K562 (cell line): ENCODE measurements around the gene BICD1. TPM values are rescaled to one million over a fixed set of nuclear protein-coding genes. Genes with fewer than 3 reads are reported as not detected.

ENCODE experiments used
- FIP1L1 ChIP-seq: fragments of 200-400 bp; formaldehyde crosslinking; IDR thresholded peaks from 2 replicates; pipeline ENCODE4 v1.6.1; 2018; ENCODE audit warnings: mild to moderate bottlenecking, low read depth, low read length; ENCODE audit not compliant: poor library complexity, severe bottlenecking
- GTF2E2 ChIP-seq: fragments of 200-800 bp; sonication (Bioruptor generic); IDR thresholded peaks from 2 replicates; pipeline ENCODE4 v1.6.1; 2016; ENCODE audit warnings: missing genetic modification characterization, missing compliant biosample characterization
- HDAC3 ChIP-seq: fragments of 450-650 bp; IDR thresholded peaks from 2 replicates; pipeline ENCODE4 v1.6.1; 2018; ENCODE audit warnings: borderline replicate concordance, mild to moderate bottlenecking, moderate library complexity; ENCODE audit not compliant: partially characterized antibody
- IRF9 ChIP-seq: fragments of 450-650 bp; IDR thresholded peaks from 2 replicates; pipeline ENCODE4 v1.6.1; 2016; ENCODE audit warnings: missing biosample characterization, missing genetic modification characterization
- MIER1 ChIP-seq: fragments of 450-650 bp; IDR thresholded peaks from 2 replicates; pipeline ENCODE4 v1.6.1; 2016; ENCODE audit warnings: antibody characterized with exemption, mild to moderate bottlenecking, low read depth
- PKNOX1 ChIP-seq: fragments of 450-650 bp; IDR thresholded peaks from 2 replicates; pipeline ENCODE4 v1.6.1; 2016
- PTTG1 ChIP-seq: fragments of 450-650 bp; IDR thresholded peaks from 2 replicates; pipeline ENCODE4 v1.6.1; 2016; ENCODE audit warnings: low read depth, mild to moderate bottlenecking, missing genetic modification characterization, missing compliant biosample characterization
- SAFB2 ChIP-seq: fragments of 200-400 bp; formaldehyde crosslinking; IDR thresholded peaks from 2 replicates; pipeline ENCODE4 v1.6.1; 2018; ENCODE audit warnings: borderline replicate concordance, low read length, low read depth, moderate library complexity; ENCODE audit not compliant: severe bottlenecking
- SRF ChIP-seq, 2 experiments: fragments of 250-450, 450-650 bp in 1 of 2; sonication (Bioruptor Pico) in 1 of 2; sonication (generic) in 1 of 2; formaldehyde crosslinking; IDR thresholded peaks; 2 replicates each; pipeline versions ENCODE4 v1.5.0 to v1.5.1; 2020 to 2022; ENCODE audit warnings: mild to moderate bottlenecking in 1 of 2, missing genetic modification reagents in 1 of 2
- STAT5A ChIP-seq: IDR thresholded peaks from 2 replicates; pipeline ENCODE4 v1.6.1; 2012; ENCODE audit warnings: low read length, inconsistent platforms, borderline replicate concordance
- SUPT5H ChIP-seq: fragments of 450-650 bp; IDR thresholded peaks from 2 replicates; pipeline ENCODE4 v1.6.1; 2016
- ZBTB34 ChIP-seq: fragments of 250-450 bp; sonication (Bioruptor Pico); IDR thresholded peaks from 2 replicates; pipeline ENCODE4 v1.8.0; 2021; ENCODE audit warnings: mild to moderate bottlenecking, moderate library complexity
- ZNF551 ChIP-seq: fragments of 250-450 bp; sonication (Bioruptor Pico); IDR thresholded peaks from 2 replicates; pipeline ENCODE4 v1.5.0; 2021; ENCODE audit warnings: mild to moderate bottlenecking, moderate library complexity
- ZNF764 ChIP-seq: fragments of 250-450 bp; sonication (Bioruptor Pico); IDR thresholded peaks from 2 replicates; pipeline ENCODE4 v1.4.0; 2020; ENCODE audit warnings: low read depth, mild to moderate bottlenecking, moderate library complexity
- ZNF780A ChIP-seq: fragments of 250-450 bp; sonication (Bioruptor Pico); IDR thresholded peaks from 2 replicates; pipeline ENCODE4 v1.5.0; 2021; ENCODE audit warnings: mild to moderate bottlenecking
- polyA plus RNA-seq, 8 experiments: library from polyadenylated mRNA; depleted of rRNA in 4 of 8; stranded (reverse) in 5 of 8; unstranded in 3 of 8; fragments of >200 nt; fragmentation: Nextera tagmentation in 2 of 8; fragmentation: Illumina TruSeq in 1 of 8; extraction: Ambion mirVana in 2 of 8; extraction: Trizol in 1 of 8; gene quantifications; 2 replicates each; pipeline versions ENCODE4 v1.2.1 to v1.2.3, GENCODE V29; 2011 to 2014; ENCODE audit warnings: inconsistent platforms in 1 of 8, missing spikeins in 1 of 8
- total RNA-seq, 7 experiments: library from RNA; depleted of rRNA in 6 of 7; stranded (reverse); fragments of >200 nt in 6 of 7; fragmentation: Illumina TruSeq in 2 of 7; extraction: Trizol in 2 of 7; gene quantifications; 2 replicates each; pipeline versions ENCODE4 v1.2.1 to v1.2.3, GENCODE V29; 2011 to 2021; ENCODE audit warnings: low replicate concordance in 1 of 7
- TF ChIP-seq, protein P1 (sequence below): sonication (generic); formaldehyde crosslinking; IDR thresholded peaks from 2 replicates; pipeline ENCODE4 v1.5.0; 2020; ENCODE audit warnings: missing genetic modification reagents
- TF ChIP-seq, protein P2 (sequence below), 2 experiments: fragments of 200-800 bp in 1 of 2; sonication (Bioruptor generic) in 1 of 2; sonication (generic) in 1 of 2; formaldehyde crosslinking in 1 of 2; IDR thresholded peaks in 1 of 2; conservative IDR thresholded peaks in 1 of 2; 2 replicates each; pipeline versions ENCODE4 v1.5.0 to v1.6.1; 2016 to 2020; ENCODE audit warnings: missing compliant biosample characterization in 1 of 2, missing genetic modification characterization in 1 of 2, missing genetic modification reagents in 1 of 2

Gene BICD1
- total and polyA plus RNA-seq, 9 of the 15 experiments (the other 6 are each of a cell fraction or from before 2014, with no cell fraction given): 3.5 to 21.1 (median 12.5) TPM

- TF ChIP-seq ZBTB34 (CRISPR knock-in tag) (no peak), HDAC3 (no peak), PTTG1 (no peak), ZNF551 (CRISPR knock-in tag) (no peak), SUPT5H (no peak), ZNF780A (CRISPR knock-in tag) (no peak), SRF (CRISPR knock-in tag; IDR thresholded peaks at IDR 0.05) (peak in 1 of 2 experiments; percentile 72; a peak in 1 of 4 replicates), FIP1L1 (no peak), ZNF764 (CRISPR knock-in tag) (no peak), SAFB2 (no peak), STAT5A (peak; percentile 68), GTF2E2 (tag) (0 out of 2 replicates have a peak, but pooled peaks have one; percentile 8), PKNOX1 (peak; percentile 64; the same call in 1 of the 2 replicates), MIER1 (no peak), IRF9 (tag) (no peak)
- TF ChIP-seq, protein P1, sequence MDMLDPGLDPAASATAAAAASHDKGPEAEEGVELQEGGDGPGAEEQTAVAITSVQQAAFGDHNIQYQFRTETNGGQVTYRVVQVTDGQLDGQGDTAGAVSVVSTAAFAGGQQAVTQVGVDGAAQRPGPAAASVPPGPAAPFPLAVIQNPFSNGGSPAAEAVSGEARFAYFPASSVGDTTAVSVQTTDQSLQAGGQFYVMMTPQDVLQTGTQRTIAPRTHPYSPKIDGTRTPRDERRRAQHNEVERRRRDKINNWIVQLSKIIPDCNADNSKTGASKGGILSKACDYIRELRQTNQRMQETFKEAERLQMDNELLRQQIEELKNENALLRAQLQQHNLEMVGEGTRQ: no peak
- TF ChIP-seq, protein P2, sequence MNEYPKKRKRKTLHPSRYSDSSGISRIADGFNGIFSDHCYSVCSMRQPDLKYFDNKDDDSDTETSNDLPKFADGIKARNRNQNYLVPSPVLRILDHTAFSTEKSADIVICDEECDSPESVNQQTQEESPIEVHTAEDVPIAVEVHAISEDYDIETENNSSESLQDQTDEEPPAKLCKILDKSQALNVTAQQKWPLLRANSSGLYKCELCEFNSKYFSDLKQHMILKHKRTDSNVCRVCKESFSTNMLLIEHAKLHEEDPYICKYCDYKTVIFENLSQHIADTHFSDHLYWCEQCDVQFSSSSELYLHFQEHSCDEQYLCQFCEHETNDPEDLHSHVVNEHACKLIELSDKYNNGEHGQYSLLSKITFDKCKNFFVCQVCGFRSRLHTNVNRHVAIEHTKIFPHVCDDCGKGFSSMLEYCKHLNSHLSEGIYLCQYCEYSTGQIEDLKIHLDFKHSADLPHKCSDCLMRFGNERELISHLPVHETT (CRISPR knock-in tag; conservative IDR thresholded peaks at IDR 0.05 in 1 of 2, IDR thresholded peaks at IDR 0.05 in 1 of 2): no peak
Observed at GRCh38 chr12:32423559-32423958, 316.9 kb downstream of the BICD1 start (continued).
